H9 (cell line): ENCODE data around the gene CDH13. TPM values are rescaled to one million over a fixed set of nuclear protein-coding genes. Genes with fewer than 3 reads are reported as not detected.

Source experiments
- DNase-seq: peaks from one replicate; pipeline ENCODE4 v3.0.0-alpha.2; 2017
- H2AFZ ChIP-seq: one replicate; pipeline ENCODE4 v1.6.1; 2013; ENCODE audit warnings: mild to moderate bottlenecking, low read length, control low read depth, moderate library complexity
- H2AK5ac ChIP-seq: 2 replicates; pipeline ENCODE4 v1.6.1; 2013; ENCODE audit warnings: low read length, control low read depth, mixed read lengths; ENCODE audit not compliant: insufficient read length
- H2BK120ac ChIP-seq: one replicate; pipeline ENCODE4 v1.6.1; 2013; ENCODE audit warnings: low read depth, mild to moderate bottlenecking, low read length, control low read depth, inconsistent platforms; ENCODE audit not compliant: poor library complexity, severe bottlenecking
- H2BK12ac ChIP-seq: 2 replicates; pipeline ENCODE4 v1.6.1; 2013; ENCODE audit warnings: low read length, control low read depth, mixed read lengths, low read depth; ENCODE audit not compliant: insufficient read length
- H2BK15ac ChIP-seq: 2 replicates; pipeline ENCODE4 v1.6.1; 2013; ENCODE audit warnings: low read depth, low read length, control low read depth
- H2BK20ac ChIP-seq: one replicate; pipeline ENCODE4 v1.6.1; 2013; ENCODE audit warnings: low read depth, mild to moderate bottlenecking, low read length, control low read depth, inconsistent platforms; ENCODE audit not compliant: poor library complexity, severe bottlenecking
- H2BK5ac ChIP-seq: 2 replicates; pipeline ENCODE4 v1.6.1; 2013; ENCODE audit warnings: low read length, control low read depth, mixed read lengths; ENCODE audit not compliant: insufficient read length
- H3K14ac ChIP-seq: 2 replicates; pipeline ENCODE4 v1.6.1; 2013; ENCODE audit warnings: low read length, control low read depth; ENCODE audit not compliant: insufficient read depth
- H3K18ac ChIP-seq: 2 replicates; pipeline ENCODE4 v1.6.1; 2013; ENCODE audit warnings: low read depth, mild to moderate bottlenecking, mixed read lengths, low read length, control low read depth; ENCODE audit not compliant: insufficient read length
- H3K23ac ChIP-seq: 2 replicates; pipeline ENCODE4 v1.6.1; 2013; ENCODE audit warnings: low read length, control low read depth, mixed read lengths, low read depth; ENCODE audit not compliant: insufficient read length
- H3K23me2 ChIP-seq: 2 replicates; pipeline ENCODE4 v1.6.1; 2013; ENCODE audit warnings: low read depth, mild to moderate bottlenecking, mixed read lengths, low read length, control low read depth; ENCODE audit not compliant: insufficient read length, poor library complexity, severe bottlenecking
- H3K27ac ChIP-seq: 2 replicates; pipeline ENCODE4 v1.5.1; 2013; ENCODE audit warnings: low read length, control low read depth, mixed read lengths, low read depth; ENCODE audit not compliant: insufficient read length
- H3K27me3 ChIP-seq: 2 replicates; pipeline ENCODE4 v1.6.1; 2013; ENCODE audit warnings: low read length, control low read depth, inconsistent platforms; ENCODE audit not compliant: insufficient read depth
- H3K4ac ChIP-seq: 2 replicates; pipeline ENCODE4 v1.6.1; 2013; ENCODE audit warnings: low read depth, mild to moderate bottlenecking, control low read depth, inconsistent platforms, low read length, moderate library complexity
- H3K4me1 ChIP-seq: 2 replicates; pipeline ENCODE4 v1.6.1; 2013; ENCODE audit warnings: low read length, control low read depth, inconsistent platforms; ENCODE audit not compliant: insufficient read depth
- H3K4me2 ChIP-seq: 2 replicates; pipeline ENCODE4 v1.6.1; 2013; ENCODE audit warnings: low read length, control low read depth, mixed read lengths; ENCODE audit not compliant: insufficient read length, insufficient read depth
- H3K56ac ChIP-seq: 2 replicates; pipeline ENCODE4 v1.6.1; 2013; ENCODE audit warnings: low read depth, mild to moderate bottlenecking, mixed read lengths, low read length, control low read depth; ENCODE audit not compliant: insufficient read length
- H3K79me1 ChIP-seq: 2 replicates; pipeline ENCODE4 v1.6.1; 2013; ENCODE audit warnings: low read depth, mild to moderate bottlenecking, moderate library complexity, low read length, control low read depth, inconsistent platforms; ENCODE audit not compliant: insufficient read depth, poor library complexity, severe bottlenecking
- H3K79me2 ChIP-seq: 2 replicates; pipeline ENCODE4 v1.6.1; 2013; ENCODE audit warnings: low read length, control low read depth, inconsistent platforms; ENCODE audit not compliant: insufficient read depth
- H3K9ac ChIP-seq: 2 replicates; pipeline ENCODE4 v1.6.1; 2013; ENCODE audit warnings: low read length, control low read depth, mixed read lengths; ENCODE audit not compliant: insufficient read length; ENCODE audit errors: extremely low read depth
- H3K9me3 ChIP-seq: one replicate; pipeline ENCODE4 v1.6.1; 2013; ENCODE audit warnings: low read depth, low read length, inconsistent platforms; ENCODE audit not compliant: control insufficient read depth
- H3T11ph ChIP-seq: one replicate; pipeline ENCODE4 v1.6.1; 2013; ENCODE audit warnings: mild to moderate bottlenecking, low read length, control low read depth, inconsistent platforms
- H4K20me1 ChIP-seq: one replicate; pipeline ENCODE4 v1.6.1; 2013; ENCODE audit not compliant: control insufficient read depth, insufficient read length, insufficient read depth
- H4K5ac ChIP-seq: 2 replicates; pipeline ENCODE4 v1.6.1; 2013; ENCODE audit warnings: low read depth, mild to moderate bottlenecking, mixed read lengths, low read length, control low read depth; ENCODE audit not compliant: insufficient read length
- H4K8ac ChIP-seq: replicated peaks from 2 replicates; pipeline ENCODE4 v1.6.1; 2013; ENCODE audit warnings: low read length, control low read depth, mixed read lengths, low read depth; ENCODE audit not compliant: insufficient read length
- H4K91ac ChIP-seq: 2 replicates; pipeline ENCODE4 v1.6.1; 2013; ENCODE audit warnings: low read depth, mild to moderate bottlenecking, moderate library complexity, mixed read lengths, low read length, control low read depth; ENCODE audit not compliant: insufficient read length
- H3K27ac Mint-ChIP-seq, 3 experiments: 2 replicates in 2 of 3; 3 replicates in 1 of 3; pipeline ENCODE4 v1.8.0; 2020 to 2021; ENCODE audit warnings: mixed read lengths in 3 of 3, mild to moderate bottlenecking in 1 of 3, moderate library complexity in 1 of 3
- H3K27me3 Mint-ChIP-seq: 2 replicates; pipeline ENCODE4 v1.8.0; 2021; ENCODE audit warnings: low read depth, mild to moderate bottlenecking, moderate library complexity, mixed read lengths
- H3K36me3 Mint-ChIP-seq, 3 experiments: 2 replicates in 2 of 3; 3 replicates in 1 of 3; pipeline ENCODE4 v1.8.0; 2020 to 2021; ENCODE audit warnings: low read depth in 3 of 3, mixed read lengths in 3 of 3; ENCODE audit not compliant: insufficient read depth in 1 of 3
- H3K4me1 Mint-ChIP-seq, 2 experiments: 2 replicates each; pipeline ENCODE4 v1.8.0; 2020; ENCODE audit warnings: mixed read lengths in 2 of 2
- H3K4me3 Mint-ChIP-seq, 2 experiments: 2 replicates in 1 of 2; 3 replicates in 1 of 2; pipeline ENCODE4 v1.8.0; 2020 to 2021; ENCODE audit warnings: mild to moderate bottlenecking in 2 of 2, mixed read lengths in 2 of 2, moderate library complexity in 1 of 2
- H3K9me3 Mint-ChIP-seq, 2 experiments: 2 replicates in 1 of 2; 3 replicates in 1 of 2; pipeline ENCODE4 v1.8.0; 2020; ENCODE audit warnings: mild to moderate bottlenecking in 2 of 2, mixed read lengths in 2 of 2, moderate library complexity in 1 of 2
- WGBS: extraction: QIAGEN DNeasy Blood & Tissue Kit; methylation state at CpG from one replicate; pipeline ENCODE4 v1.1.7; 2013; ENCODE audit warnings: missing lambda C conversion rate, low lambda C conversion rate, mixed read lengths; ENCODE audit not compliant: insufficient read length; ENCODE audit errors: extremely low coverage; 5-methylcytosine and 5-hydroxymethylcytosine counted together
- total RNA-seq: library from RNA; stranded (reverse); gene quantifications from 2 replicates; pipeline ENCODE4 v1.2.1, GENCODE V29; 2021
- TF ChIP-seq, protein P1 (sequence below): fragments of 200-600 bp; sonication (generic); conservative IDR thresholded peaks from 3 replicates; pipeline ENCODE4 v1.8.0; 2021; ENCODE audit warnings: antibody characterized with exemption, mild to moderate bottlenecking

Gene CDH13
- total RNA-seq, 1 experiment from 2014 or later: 1.5 TPM

DNA sequence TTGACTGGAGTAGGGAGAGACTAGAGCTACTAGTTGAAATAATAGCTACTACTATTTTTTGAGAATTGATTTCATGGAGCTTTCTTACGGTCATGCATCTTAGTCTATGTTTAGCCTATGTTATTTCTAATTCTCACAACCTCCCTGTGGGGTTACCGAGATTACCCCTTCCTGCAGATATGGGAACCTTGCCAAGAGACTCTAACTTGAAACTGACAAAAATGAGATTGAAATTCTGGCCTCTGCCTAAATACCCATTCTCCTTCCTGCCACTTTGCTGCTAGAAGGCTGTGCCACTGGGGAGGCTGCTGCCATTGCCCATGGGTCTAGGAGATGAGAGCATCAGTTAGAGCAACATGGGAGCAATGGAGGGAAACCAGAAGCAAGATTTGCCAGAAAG lies 410.3 kb downstream of the CDH13 start:
- Mint-ChIP-seq H3K4me3 (no peak overlapping the region), H3K27me3 (peaks cover 1% of the 10 kb centered on the region; the same call in 1 of the 2 replicates), H3K27ac (no peak overlapping the region), H3K36me3 (peaks cover 0 to 3% (median 0%) of the 10 kb centered on the region in 3 experiments; a peak in 1 of 7 replicates), H3K4me1 (no peaks in the 10 kb centered on the region), H3K9me3 (peaks cover under 1 to 4% of the 10 kb centered on the region in 2 experiments; a peak in 3 of 5 replicates)
- no CpG with 5 or more reads among the region's 2 CpGs for WGBS
- Histone ChIP-seq H3K18ac (no peak overlapping the region), H3K79me2 (no peaks in the 10 kb centered on the region), H2BK12ac (no peak overlapping the region), H4K20me1 (no peaks in the 10 kb centered on the region), H3K79me1 (no peaks in the 10 kb centered on the region), H2BK120ac (no peak overlapping the region), H2BK20ac (no peak overlapping the region), H2BK5ac (no peak overlapping the region), H4K91ac (no peak overlapping the region), H3K4me2 (no peak overlapping the region), H3T11ph (no peak overlapping the region), H3K4me1 (no peaks in the 10 kb centered on the region), H4K5ac (no peak overlapping the region), H3K4ac (no peak overlapping the region), H3K9ac (no peak overlapping the region), H3K56ac (no peak overlapping the region), H3K9me3 (no peaks in the 10 kb centered on the region), H3K23ac (no peak overlapping the region), H2AK5ac (no peak overlapping the region), H2AFZ (no peak overlapping the region), H3K14ac (no peak overlapping the region), H3K27ac (no peak overlapping the region), H2BK15ac (no peak overlapping the region), H3K23me2 (no peaks in the 10 kb centered on the region), H3K27me3 (no peaks in the 10 kb centered on the region), H4K8ac (no peak overlapping the region)
- no peak for DNase-seq
- TF ChIP-seq, protein P1, sequence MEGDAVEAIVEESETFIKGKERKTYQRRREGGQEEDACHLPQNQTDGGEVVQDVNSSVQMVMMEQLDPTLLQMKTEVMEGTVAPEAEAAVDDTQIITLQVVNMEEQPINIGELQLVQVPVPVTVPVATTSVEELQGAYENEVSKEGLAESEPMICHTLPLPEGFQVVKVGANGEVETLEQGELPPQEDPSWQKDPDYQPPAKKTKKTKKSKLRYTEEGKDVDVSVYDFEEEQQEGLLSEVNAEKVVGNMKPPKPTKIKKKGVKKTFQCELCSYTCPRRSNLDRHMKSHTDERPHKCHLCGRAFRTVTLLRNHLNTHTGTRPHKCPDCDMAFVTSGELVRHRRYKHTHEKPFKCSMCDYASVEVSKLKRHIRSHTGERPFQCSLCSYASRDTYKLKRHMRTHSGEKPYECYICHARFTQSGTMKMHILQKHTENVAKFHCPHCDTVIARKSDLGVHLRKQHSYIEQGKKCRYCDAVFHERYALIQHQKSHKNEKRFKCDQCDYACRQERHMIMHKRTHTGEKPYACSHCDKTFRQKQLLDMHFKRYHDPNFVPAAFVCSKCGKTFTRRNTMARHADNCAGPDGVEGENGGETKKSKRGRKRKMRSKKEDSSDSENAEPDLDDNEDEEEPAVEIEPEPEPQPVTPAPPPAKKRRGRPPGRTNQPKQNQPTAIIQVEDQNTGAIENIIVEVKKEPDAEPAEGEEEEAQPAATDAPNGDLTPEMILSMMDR: no peak
